Lung (tissue), 12 donors: ENCODE data around the gene SHISA7. TPM values are rescaled to one million over a fixed set of nuclear protein-coding genes. Genes with fewer than 3 reads are reported as not detected.
"Not testable (repeated sequence)": the region's sequence is repeated elsewhere in the genome, so short reads cannot be mapped to it uniquely, and the experiment has no call there.

ENCODE experiments used
- ATAC-seq: fragments of 200-7000 bp; cut with Tn5 transposase; one replicate; pipeline ENCODE4 v1.9.1; 2020; ENCODE audit warnings: moderate number of reproducible peaks; ENCODE audit not compliant: insufficient read depth, low FRiP score
- DNase-seq, 3 donors: peaks; one replicate each; pipeline ENCODE4 v3.0.0-alpha.2; 2013 to 2017
- H3K27ac ChIP-seq, 2 donors: one replicate each; pipeline ENCODE4 v1.5.1; 2013; ENCODE audit warnings: mild to moderate bottlenecking in 2 of 2, moderate library complexity in 2 of 2, control low read depth in 1 of 2, inconsistent platforms in 1 of 2, low read depth in 1 of 2, low read length in 1 of 2
- H3K27me3 ChIP-seq, 3 donors: one replicate each; pipeline ENCODE4 v1.5.1; 2013; ENCODE audit warnings: low read length in 2 of 3; ENCODE audit not compliant: control insufficient read depth in 3 of 3, insufficient read depth in 3 of 3
- H3K36me3 ChIP-seq, 4 donors: one replicate each; pipeline ENCODE4 v1.5.1; 2013; ENCODE audit warnings: low read length in 4 of 4, mild to moderate bottlenecking in 1 of 4, moderate library complexity in 1 of 4; ENCODE audit not compliant: control insufficient read depth in 4 of 4, insufficient read depth in 4 of 4
- H3K4me1 ChIP-seq, 5 donors: one replicate each; pipeline ENCODE4 v1.5.1; 2013; ENCODE audit warnings: low read length in 5 of 5, mild to moderate bottlenecking in 2 of 5, moderate library complexity in 1 of 5; ENCODE audit not compliant: control insufficient read depth in 5 of 5, insufficient read depth in 5 of 5
- H3K4me3 ChIP-seq: one replicate; pipeline ENCODE4 v1.5.1; 2013; ENCODE audit warnings: mild to moderate bottlenecking, control low read depth, moderate library complexity
- H3K9ac ChIP-seq, 2 donors: one replicate each; pipeline ENCODE4 v1.5.1; 2013; ENCODE audit warnings: low read length in 2 of 2, control low read depth in 1 of 2; ENCODE audit not compliant: insufficient read depth in 1 of 2
- H3K9me3 ChIP-seq, 4 donors: one replicate each; pipeline ENCODE4 v1.5.1; 2013; ENCODE audit warnings: low read length in 3 of 4, mild to moderate bottlenecking in 1 of 4, moderate library complexity in 1 of 4; ENCODE audit not compliant: control insufficient read depth in 4 of 4, insufficient read depth in 3 of 4
- WGBS, 2 donors: extraction: QIAGEN DNeasy Blood & Tissue Kit; methylation state at CpG; one replicate each; pipeline ENCODE4 v1.1.7; 2013; 5-methylcytosine and 5-hydroxymethylcytosine counted together
- polyA plus RNA-seq, 2 donors: library from polyadenylated mRNA; stranded (reverse); fragments of 200-250 nt; gene quantifications; one replicate each; pipeline ENCODE4 v1.2.1, GENCODE V29; 2013
- total RNA-seq, 2 donors: library from RNA; depleted of rRNA in 1 of 2; stranded (reverse); fragments of >200 nt in 1 of 2; gene quantifications; one replicate each; pipeline ENCODE4 v1.2.1, GENCODE V29; 2014 to 2021
- TF ChIP-seq, protein P1 (sequence below): IDR thresholded peaks from 2 replicates; pipeline ENCODE4 v1.5.1; 2012; ENCODE audit warnings: mild to moderate bottlenecking; ENCODE audit errors: control extremely low read depth, extremely low read depth
- donor health status: control.
- donor health status: control.
- donor health status: Bipolar disorder and iron deficiency.
- donor health status: healthy.
- donor health status: DM: yes; HTN: yes; CAD: no.

The SHISA7 gene
- total and polyA plus RNA-seq, 4 donors = 0.03 to 0.14 TPM; not detected in 2

DNA sequence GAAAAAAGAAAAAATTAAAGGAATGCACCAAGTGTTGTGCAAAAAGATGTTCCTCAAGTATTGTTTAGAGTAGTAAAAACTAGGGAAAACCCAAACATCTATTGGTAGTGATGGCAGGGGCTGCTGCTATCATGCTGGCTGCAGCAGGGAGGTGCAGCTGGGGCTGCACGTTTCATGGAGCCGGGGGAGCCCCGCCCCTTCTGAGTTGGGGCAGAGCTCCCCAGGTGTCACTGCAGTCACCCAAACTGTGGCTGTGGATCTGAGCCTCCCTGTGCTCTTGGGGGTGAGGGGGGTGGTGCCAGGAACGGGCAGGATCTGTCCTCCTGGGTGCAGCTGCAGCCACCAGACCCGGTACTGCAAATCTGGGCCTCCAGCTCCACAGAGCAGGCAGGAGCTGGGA lies 24.0 kb downstream of the SHISA7 start:
- Histone ChIP-seq H3K9ac (no peak overlapping the region), H3K9me3 (peaks cover 0 to 6% (median 0%) of the 10 kb centered on the region in 4 donors), H3K27ac (no peak overlapping the region), H3K36me3 (no peaks in the 10 kb centered on the region), H3K4me3 (no peak overlapping the region), H3K27me3 (no peaks in the 10 kb centered on the region), H3K4me1 (no peaks in the 10 kb centered on the region)
- 54 to 70% methylated on average over 5 of the region's 5 CpGs for WGBS, 2 donors
- TF ChIP-seq, protein P1, sequence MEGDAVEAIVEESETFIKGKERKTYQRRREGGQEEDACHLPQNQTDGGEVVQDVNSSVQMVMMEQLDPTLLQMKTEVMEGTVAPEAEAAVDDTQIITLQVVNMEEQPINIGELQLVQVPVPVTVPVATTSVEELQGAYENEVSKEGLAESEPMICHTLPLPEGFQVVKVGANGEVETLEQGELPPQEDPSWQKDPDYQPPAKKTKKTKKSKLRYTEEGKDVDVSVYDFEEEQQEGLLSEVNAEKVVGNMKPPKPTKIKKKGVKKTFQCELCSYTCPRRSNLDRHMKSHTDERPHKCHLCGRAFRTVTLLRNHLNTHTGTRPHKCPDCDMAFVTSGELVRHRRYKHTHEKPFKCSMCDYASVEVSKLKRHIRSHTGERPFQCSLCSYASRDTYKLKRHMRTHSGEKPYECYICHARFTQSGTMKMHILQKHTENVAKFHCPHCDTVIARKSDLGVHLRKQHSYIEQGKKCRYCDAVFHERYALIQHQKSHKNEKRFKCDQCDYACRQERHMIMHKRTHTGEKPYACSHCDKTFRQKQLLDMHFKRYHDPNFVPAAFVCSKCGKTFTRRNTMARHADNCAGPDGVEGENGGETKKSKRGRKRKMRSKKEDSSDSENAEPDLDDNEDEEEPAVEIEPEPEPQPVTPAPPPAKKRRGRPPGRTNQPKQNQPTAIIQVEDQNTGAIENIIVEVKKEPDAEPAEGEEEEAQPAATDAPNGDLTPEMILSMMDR = no peak
- no peak for DNase-seq
- ATAC-seq = no peak

DNA sequence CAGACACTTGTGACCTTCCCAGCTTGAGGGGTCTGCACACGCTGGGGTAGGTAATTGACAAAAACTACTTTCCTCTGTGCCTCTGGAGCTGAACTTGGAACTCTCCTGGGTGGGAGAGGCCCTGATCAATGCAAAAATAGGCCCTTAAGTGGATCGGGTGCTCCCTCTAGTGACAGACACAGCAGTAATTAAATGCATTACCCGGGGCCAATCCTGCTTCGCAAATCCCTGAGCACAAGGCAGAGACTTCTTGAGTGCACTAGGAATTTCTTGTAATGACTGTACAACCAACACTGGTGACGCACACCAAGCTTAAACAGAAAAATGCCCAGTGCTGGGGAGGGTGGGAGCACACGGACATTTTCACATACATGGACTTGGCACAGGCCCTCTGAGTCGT lies 24.9 kb downstream of the SHISA7 start:
- 18 to 23% methylated on average over 7 of the region's 7 CpGs for WGBS, 2 donors
- Histone ChIP-seq H3K27ac (no peak overlapping the region), H3K27me3 (no peaks in the 10 kb centered on the region), H3K4me3 (no peak overlapping the region), H3K4me1 (no peaks in the 10 kb centered on the region), H3K9ac (no peak overlapping the region), H3K36me3 (no peaks in the 10 kb centered on the region), H3K9me3 (peaks cover 0 to 2% (median 0%) of the 10 kb centered on the region in 4 donors)
- peak; percentile 41 for ATAC-seq
- TF ChIP-seq, protein P1 = peak; percentile 72
- peak; percentile 79 to 88 (median 83) for DNase-seq

DNA sequence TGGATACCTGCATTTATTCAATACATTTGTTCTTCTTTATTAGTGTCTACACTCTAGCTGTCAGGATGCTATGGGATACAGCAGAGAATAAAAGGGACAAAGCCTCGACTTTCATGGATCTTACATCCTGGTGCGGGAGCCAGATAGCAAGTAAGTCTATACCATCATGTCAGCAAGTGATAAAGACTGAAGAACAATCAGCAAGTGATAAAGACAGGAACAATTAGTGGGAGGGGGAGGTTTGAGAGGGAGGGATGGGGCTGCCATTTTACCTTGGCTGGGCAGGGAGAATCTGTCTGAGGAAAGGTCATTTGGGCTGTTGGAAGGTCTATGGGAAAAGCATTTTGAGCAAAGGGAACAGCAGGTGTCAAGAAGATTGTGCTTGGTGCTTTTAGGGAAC lies 32.9 kb downstream of the SHISA7 start:
- Histone ChIP-seq H3K27ac (no peak overlapping the region), H3K27me3 (no peaks in the 10 kb centered on the region), H3K9me3 (peaks cover 0 to 3% (median 0%) of the 10 kb centered on the region in 4 donors), H3K36me3 (peaks cover 0 to 14% (median 10%) of the 10 kb centered on the region in 4 donors), H3K4me3 (no peak overlapping the region), H3K4me1 (peaks cover 0 to 21% (median 9%) of the 10 kb centered on the region in 5 donors), H3K9ac (no peak overlapping the region)
- WGBS, 2 donors = 95 to 97% methylated on average over 2 of the region's 2 CpGs
- no peak for DNase-seq
- ATAC-seq = no peak
- TF ChIP-seq, protein P1 = no peak

DNA sequence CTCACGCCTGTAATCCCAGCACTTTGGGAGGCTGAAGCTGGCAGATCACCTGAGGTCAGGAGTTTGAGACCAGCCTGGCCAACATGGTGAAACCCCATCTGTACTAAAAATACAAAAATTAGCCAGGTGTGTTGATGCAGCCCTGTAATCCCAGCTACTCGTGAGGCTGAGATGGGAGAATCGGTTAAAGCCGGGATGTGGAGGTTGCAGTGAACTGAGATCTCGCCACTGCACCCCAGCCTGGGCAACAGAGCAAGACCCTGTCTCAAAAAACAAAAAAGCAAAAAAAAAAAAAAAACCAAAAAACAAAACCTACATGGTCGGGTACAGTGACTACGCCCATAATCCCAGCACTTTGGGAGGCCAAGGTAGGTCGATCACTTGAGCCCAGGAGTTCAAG lies 33.9 kb downstream of the SHISA7 start:
- not testable (repeated sequence) for H3K9ac ChIP-seq, H3K27me3 ChIP-seq, DNase-seq, H3K27ac ChIP-seq, H3K4me3 ChIP-seq, H3K9me3 ChIP-seq, ATAC-seq
- H3K36me3 ChIP-seq = peaks cover 0 to 15% (median 12%) of the 10 kb centered on the region in 4 donors
- peaks cover 0 to 21% (median 9%) of the 10 kb centered on the region in 5 donors for H3K4me1 ChIP-seq
- 92 to 97% methylated on average over 8 of the region's 8 CpGs for WGBS, 2 donors
